HepG2 (cell line): ENCODE data around the gene CEBPZOS. TPM values are rescaled to one million over a fixed set of nuclear protein-coding genes. Genes with fewer than 3 reads are reported as not detected.

Source experiments
- MLXIP ChIP-seq: sonication (generic); formaldehyde crosslinking; IDR thresholded peaks from 2 replicates; pipeline ENCODE4 v1.9.0; 2021; ENCODE audit warnings: missing genetic modification reagents, borderline replicate concordance
- SALL2 ChIP-seq: sonication (generic); formaldehyde crosslinking; IDR thresholded peaks from 2 replicates; pipeline ENCODE4 v1.8.1; 2023; ENCODE audit warnings: mild to moderate bottlenecking, missing genetic modification reagents, inconsistent platforms
- SIX4 ChIP-seq: sonication (generic); formaldehyde crosslinking; IDR thresholded peaks from 2 replicates; pipeline ENCODE4 v1.4.0; 2020; ENCODE audit warnings: missing genetic modification reagents
- TARDBP ChIP-seq: sonication (generic); formaldehyde crosslinking; IDR thresholded peaks from 2 replicates; pipeline ENCODE4 v1.8.0; 2022; ENCODE audit warnings: mild to moderate bottlenecking, missing genetic modification reagents
- UBTF ChIP-seq: sonication (generic); formaldehyde crosslinking; IDR thresholded peaks from 2 replicates; pipeline ENCODE4 v1.4.0; 2020; ENCODE audit warnings: mild to moderate bottlenecking, missing genetic modification reagents
- ZBTB40 ChIP-seq, 2 experiments: fragments of 450-650 bp in 1 of 2; sonication (generic) in 1 of 2; formaldehyde crosslinking in 1 of 2; IDR thresholded peaks; 2 replicates each; pipeline versions ENCODE4 v1.6.1 to v1.8.0; 2016 to 2022; ENCODE audit warnings: antibody characterized with exemption in 1 of 2, mild to moderate bottlenecking in 1 of 2, missing genetic modification reagents in 1 of 2
- ZNF780A ChIP-seq: sonication (generic); formaldehyde crosslinking; IDR thresholded peaks from 2 replicates; pipeline ENCODE4 v1.8.0; 2022; ENCODE audit warnings: mild to moderate bottlenecking, missing genetic modification reagents, moderate library complexity
- polyA plus RNA-seq, 8 experiments: library from polyadenylated mRNA; depleted of rRNA in 3 of 8; stranded (reverse) in 7 of 8; unstranded in 1 of 8; fragments of >200 nt; fragmentation: Illumina TruSeq in 4 of 8; extraction: Trizol in 4 of 8; gene quantifications; 2 replicates each; pipeline versions ENCODE4 v1.2.1 to v1.2.3, GENCODE V29; 2011 to 2016; ENCODE audit warnings: low read depth in 4 of 8, missing spikeins in 1 of 8, mixed read lengths in 1 of 8; ENCODE audit not compliant: insufficient read depth in 1 of 8
- total RNA-seq, 5 experiments: library from RNA; depleted of rRNA; stranded (reverse); fragments of >200 nt; fragmentation: Illumina TruSeq; extraction: Trizol; gene quantifications; 2 replicates each; pipeline ENCODE4 v1.2.3, GENCODE V29; 2016; ENCODE audit warnings: low read depth in 1 of 5
- TF ChIP-seq, protein P1 (sequence below): sonication (generic); formaldehyde crosslinking; conservative IDR thresholded peaks from 2 replicates; pipeline ENCODE4 v1.4.0; 2020; ENCODE audit warnings: missing genetic modification reagents
- TF ChIP-seq, protein P2 (sequence below): sonication (generic); formaldehyde crosslinking; IDR thresholded peaks from 2 replicates; pipeline ENCODE4 v1.4.0; 2020; ENCODE audit warnings: missing genetic modification reagents, borderline replicate concordance

CEBPZOS gene
- total and polyA plus RNA-seq, 2 of the 13 experiments (the other 11 are each of a cell fraction or from before 2014, with no cell fraction given), result 18.6 to 44.7 TPM

GRCh38 chr2:37231241-37232130, 35.2 kb downstream of the CEBPZOS start, which contains the start of the genes CEBPZ and NDUFAF7 (continued):
- peak; percentile 62 for TF ChIP-seq ZBTB40 (IDR thresholded peaks at IDR 0.05)
- TF ChIP-seq ZBTB40 (CRISPR knock-in tag; IDR thresholded peaks at IDR 0.05), result peak; percentile 87
- TF ChIP-seq SIX4 (CRISPR knock-in tag), result 0 out of 2 replicates have a peak, but pooled peaks have one; percentile 40
- TF ChIP-seq, protein P1, sequence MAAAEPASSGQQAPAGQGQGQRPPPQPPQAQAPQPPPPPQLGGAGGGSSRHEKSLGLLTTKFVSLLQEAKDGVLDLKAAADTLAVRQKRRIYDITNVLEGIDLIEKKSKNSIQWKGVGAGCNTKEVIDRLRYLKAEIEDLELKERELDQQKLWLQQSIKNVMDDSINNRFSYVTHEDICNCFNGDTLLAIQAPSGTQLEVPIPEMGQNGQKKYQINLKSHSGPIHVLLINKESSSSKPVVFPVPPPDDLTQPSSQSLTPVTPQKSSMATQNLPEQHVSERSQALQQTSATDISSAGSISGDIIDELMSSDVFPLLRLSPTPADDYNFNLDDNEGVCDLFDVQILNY (CRISPR knock-in tag), result peak; percentile 28; the same call in 1 of the 2 replicates
- TF ChIP-seq SALL2 (CRISPR knock-in tag), result peak; percentile 83
- peak; percentile 20; the same call in 1 of the 2 replicates for TF ChIP-seq MLXIP (CRISPR knock-in tag)
- peak; percentile 92 for TF ChIP-seq UBTF (CRISPR knock-in tag)
- TF ChIP-seq TARDBP (CRISPR knock-in tag), result peak; percentile 90
- TF ChIP-seq, protein P2, sequence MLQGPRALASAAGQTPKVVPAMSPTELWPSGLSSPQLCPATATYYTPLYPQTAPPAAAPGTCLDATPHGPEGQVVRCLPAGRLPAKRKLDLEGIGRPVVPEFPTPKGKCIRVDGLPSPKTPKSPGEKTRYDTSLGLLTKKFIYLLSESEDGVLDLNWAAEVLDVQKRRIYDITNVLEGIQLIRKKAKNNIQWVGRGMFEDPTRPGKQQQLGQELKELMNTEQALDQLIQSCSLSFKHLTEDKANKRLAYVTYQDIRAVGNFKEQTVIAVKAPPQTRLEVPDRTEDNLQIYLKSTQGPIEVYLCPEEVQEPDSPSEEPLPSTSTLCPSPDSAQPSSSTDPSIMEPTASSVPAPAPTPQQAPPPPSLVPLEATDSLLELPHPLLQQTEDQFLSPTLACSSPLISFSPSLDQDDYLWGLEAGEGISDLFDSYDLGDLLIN (CRISPR knock-in tag), result peak; percentile 55; the same call in 1 of the 2 replicates
- no peak for TF ChIP-seq ZNF780A (CRISPR knock-in tag)
